Measurements from ENCODE around the gene SPRING1.

DNA sequence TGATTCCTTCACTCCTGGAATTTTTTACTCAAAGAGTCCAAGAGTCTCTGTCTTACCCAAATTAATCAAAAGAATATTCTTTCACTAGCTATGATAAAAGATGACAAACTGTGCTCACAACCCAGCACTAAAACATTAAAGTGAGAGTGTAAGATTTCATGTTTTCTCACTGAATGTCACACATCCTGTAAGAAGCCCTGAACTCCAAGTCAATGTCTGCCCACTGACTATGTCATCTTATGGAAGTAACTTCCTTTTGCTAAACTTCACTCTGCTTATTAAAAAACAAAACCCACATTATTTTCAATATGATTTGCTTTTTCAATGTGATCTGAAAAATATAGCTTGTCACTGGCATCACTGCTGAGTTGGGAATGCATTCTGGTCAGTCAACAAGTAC is 15.6 kb downstream of the SPRING1 start:
- TF ChIP-seq, protein P1, sequence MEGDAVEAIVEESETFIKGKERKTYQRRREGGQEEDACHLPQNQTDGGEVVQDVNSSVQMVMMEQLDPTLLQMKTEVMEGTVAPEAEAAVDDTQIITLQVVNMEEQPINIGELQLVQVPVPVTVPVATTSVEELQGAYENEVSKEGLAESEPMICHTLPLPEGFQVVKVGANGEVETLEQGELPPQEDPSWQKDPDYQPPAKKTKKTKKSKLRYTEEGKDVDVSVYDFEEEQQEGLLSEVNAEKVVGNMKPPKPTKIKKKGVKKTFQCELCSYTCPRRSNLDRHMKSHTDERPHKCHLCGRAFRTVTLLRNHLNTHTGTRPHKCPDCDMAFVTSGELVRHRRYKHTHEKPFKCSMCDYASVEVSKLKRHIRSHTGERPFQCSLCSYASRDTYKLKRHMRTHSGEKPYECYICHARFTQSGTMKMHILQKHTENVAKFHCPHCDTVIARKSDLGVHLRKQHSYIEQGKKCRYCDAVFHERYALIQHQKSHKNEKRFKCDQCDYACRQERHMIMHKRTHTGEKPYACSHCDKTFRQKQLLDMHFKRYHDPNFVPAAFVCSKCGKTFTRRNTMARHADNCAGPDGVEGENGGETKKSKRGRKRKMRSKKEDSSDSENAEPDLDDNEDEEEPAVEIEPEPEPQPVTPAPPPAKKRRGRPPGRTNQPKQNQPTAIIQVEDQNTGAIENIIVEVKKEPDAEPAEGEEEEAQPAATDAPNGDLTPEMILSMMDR (IDR thresholded peaks at IDR 0.05; ENCODE audit: low read depth, low read length) = no peak
- TF ChIP-seq POLR2A (IDR thresholded peaks at IDR 0.05; ENCODE audit: extremely low read depth, insufficient read length) = no peak

Data from NB4 (cell line).